H9 (cell line): ENCODE results near the gene C17orf114.

Experiments used
- DNase-seq: peaks from one replicate; pipeline ENCODE4 v3.0.0-alpha.2; 2017
- H2AFZ ChIP-seq: one replicate; pipeline ENCODE4 v1.6.1; 2013; ENCODE audit warnings: mild to moderate bottlenecking, low read length, control low read depth, moderate library complexity
- H2AK5ac ChIP-seq: 2 replicates; pipeline ENCODE4 v1.6.1; 2013; ENCODE audit warnings: low read length, control low read depth, mixed read lengths; ENCODE audit not compliant: insufficient read length
- H2BK120ac ChIP-seq: one replicate; pipeline ENCODE4 v1.6.1; 2013; ENCODE audit warnings: low read depth, mild to moderate bottlenecking, low read length, control low read depth, inconsistent platforms; ENCODE audit not compliant: poor library complexity, severe bottlenecking
- H2BK12ac ChIP-seq: 2 replicates; pipeline ENCODE4 v1.6.1; 2013; ENCODE audit warnings: low read length, control low read depth, mixed read lengths, low read depth; ENCODE audit not compliant: insufficient read length
- H2BK15ac ChIP-seq: 2 replicates; pipeline ENCODE4 v1.6.1; 2013; ENCODE audit warnings: low read depth, low read length, control low read depth
- H2BK20ac ChIP-seq: one replicate; pipeline ENCODE4 v1.6.1; 2013; ENCODE audit warnings: low read depth, mild to moderate bottlenecking, low read length, control low read depth, inconsistent platforms; ENCODE audit not compliant: poor library complexity, severe bottlenecking
- H2BK5ac ChIP-seq: 2 replicates; pipeline ENCODE4 v1.6.1; 2013; ENCODE audit warnings: low read length, control low read depth, mixed read lengths; ENCODE audit not compliant: insufficient read length
- H3K14ac ChIP-seq: 2 replicates; pipeline ENCODE4 v1.6.1; 2013; ENCODE audit warnings: low read length, control low read depth; ENCODE audit not compliant: insufficient read depth
- H3K18ac ChIP-seq: 2 replicates; pipeline ENCODE4 v1.6.1; 2013; ENCODE audit warnings: low read depth, mild to moderate bottlenecking, mixed read lengths, low read length, control low read depth; ENCODE audit not compliant: insufficient read length
- H3K23ac ChIP-seq: 2 replicates; pipeline ENCODE4 v1.6.1; 2013; ENCODE audit warnings: low read length, control low read depth, mixed read lengths, low read depth; ENCODE audit not compliant: insufficient read length
- H3K23me2 ChIP-seq: 2 replicates; pipeline ENCODE4 v1.6.1; 2013; ENCODE audit warnings: low read depth, mild to moderate bottlenecking, mixed read lengths, low read length, control low read depth; ENCODE audit not compliant: insufficient read length, poor library complexity, severe bottlenecking
- H3K27ac ChIP-seq: 2 replicates; pipeline ENCODE4 v1.5.1; 2013; ENCODE audit warnings: low read length, control low read depth, mixed read lengths, low read depth; ENCODE audit not compliant: insufficient read length
- H3K27me3 ChIP-seq: 2 replicates; pipeline ENCODE4 v1.6.1; 2013; ENCODE audit warnings: low read length, control low read depth, inconsistent platforms; ENCODE audit not compliant: insufficient read depth
- H3K4ac ChIP-seq: 2 replicates; pipeline ENCODE4 v1.6.1; 2013; ENCODE audit warnings: low read depth, mild to moderate bottlenecking, control low read depth, inconsistent platforms, low read length, moderate library complexity
- H3K4me1 ChIP-seq: 2 replicates; pipeline ENCODE4 v1.6.1; 2013; ENCODE audit warnings: low read length, control low read depth, inconsistent platforms; ENCODE audit not compliant: insufficient read depth
- H3K4me2 ChIP-seq: 2 replicates; pipeline ENCODE4 v1.6.1; 2013; ENCODE audit warnings: low read length, control low read depth, mixed read lengths; ENCODE audit not compliant: insufficient read length, insufficient read depth
- H3K56ac ChIP-seq: 2 replicates; pipeline ENCODE4 v1.6.1; 2013; ENCODE audit warnings: low read depth, mild to moderate bottlenecking, mixed read lengths, low read length, control low read depth; ENCODE audit not compliant: insufficient read length
- H3K79me1 ChIP-seq: 2 replicates; pipeline ENCODE4 v1.6.1; 2013; ENCODE audit warnings: low read depth, mild to moderate bottlenecking, moderate library complexity, low read length, control low read depth, inconsistent platforms; ENCODE audit not compliant: insufficient read depth, poor library complexity, severe bottlenecking
- H3K79me2 ChIP-seq: 2 replicates; pipeline ENCODE4 v1.6.1; 2013; ENCODE audit warnings: low read length, control low read depth, inconsistent platforms; ENCODE audit not compliant: insufficient read depth
- H3K9ac ChIP-seq: 2 replicates; pipeline ENCODE4 v1.6.1; 2013; ENCODE audit warnings: low read length, control low read depth, mixed read lengths; ENCODE audit not compliant: insufficient read length; ENCODE audit errors: extremely low read depth
- H3K9me3 ChIP-seq: one replicate; pipeline ENCODE4 v1.6.1; 2013; ENCODE audit warnings: low read depth, low read length, inconsistent platforms; ENCODE audit not compliant: control insufficient read depth
- H3T11ph ChIP-seq: one replicate; pipeline ENCODE4 v1.6.1; 2013; ENCODE audit warnings: mild to moderate bottlenecking, low read length, control low read depth, inconsistent platforms
- H4K20me1 ChIP-seq: one replicate; pipeline ENCODE4 v1.6.1; 2013; ENCODE audit not compliant: control insufficient read depth, insufficient read length, insufficient read depth
- H4K5ac ChIP-seq: 2 replicates; pipeline ENCODE4 v1.6.1; 2013; ENCODE audit warnings: low read depth, mild to moderate bottlenecking, mixed read lengths, low read length, control low read depth; ENCODE audit not compliant: insufficient read length
- H4K8ac ChIP-seq: replicated peaks from 2 replicates; pipeline ENCODE4 v1.6.1; 2013; ENCODE audit warnings: low read length, control low read depth, mixed read lengths, low read depth; ENCODE audit not compliant: insufficient read length
- H4K91ac ChIP-seq: 2 replicates; pipeline ENCODE4 v1.6.1; 2013; ENCODE audit warnings: low read depth, mild to moderate bottlenecking, moderate library complexity, mixed read lengths, low read length, control low read depth; ENCODE audit not compliant: insufficient read length
- H3K27ac Mint-ChIP-seq, 3 experiments: 2 replicates in 2 of 3; 3 replicates in 1 of 3; pipeline ENCODE4 v1.8.0; 2020 to 2021; ENCODE audit warnings: mixed read lengths in 3 of 3, mild to moderate bottlenecking in 1 of 3, moderate library complexity in 1 of 3
- H3K27me3 Mint-ChIP-seq: 2 replicates; pipeline ENCODE4 v1.8.0; 2021; ENCODE audit warnings: low read depth, mild to moderate bottlenecking, moderate library complexity, mixed read lengths
- H3K36me3 Mint-ChIP-seq, 3 experiments: 2 replicates in 2 of 3; 3 replicates in 1 of 3; pipeline ENCODE4 v1.8.0; 2020 to 2021; ENCODE audit warnings: low read depth in 3 of 3, mixed read lengths in 3 of 3; ENCODE audit not compliant: insufficient read depth in 1 of 3
- H3K4me1 Mint-ChIP-seq, 2 experiments: 2 replicates each; pipeline ENCODE4 v1.8.0; 2020; ENCODE audit warnings: mixed read lengths in 2 of 2
- H3K4me3 Mint-ChIP-seq, 2 experiments: 2 replicates in 1 of 2; 3 replicates in 1 of 2; pipeline ENCODE4 v1.8.0; 2020 to 2021; ENCODE audit warnings: mild to moderate bottlenecking in 2 of 2, mixed read lengths in 2 of 2, moderate library complexity in 1 of 2
- H3K9me3 Mint-ChIP-seq, 2 experiments: 2 replicates in 1 of 2; 3 replicates in 1 of 2; pipeline ENCODE4 v1.8.0; 2020; ENCODE audit warnings: mild to moderate bottlenecking in 2 of 2, mixed read lengths in 2 of 2, moderate library complexity in 1 of 2
- CTCF ChIP-seq: fragments of 200-600 bp; sonication (generic); conservative IDR thresholded peaks from 3 replicates; pipeline ENCODE4 v1.8.0; 2021; ENCODE audit warnings: antibody characterized with exemption, mild to moderate bottlenecking
- WGBS: extraction: QIAGEN DNeasy Blood & Tissue Kit; methylation state at CpG from one replicate; pipeline ENCODE4 v1.1.7; 2013; ENCODE audit warnings: missing lambda C conversion rate, low lambda C conversion rate, mixed read lengths; ENCODE audit not compliant: insufficient read length; ENCODE audit errors: extremely low coverage; 5-methylcytosine and 5-hydroxymethylcytosine counted together

The C17orf114 gene

GRCh38 chr17:4812690-4813089 lies 10.6 kb upstream of the C17orf114 start:
- Mint-ChIP-seq H3K9me3 (peaks cover 2% of the 10 kb centered on the region in 2 experiments; a peak in 4 of 5 replicates), H3K27ac (no peak overlapping the region; a peak in 1 of 7 replicates), H3K4me3 (no peak overlapping the region; a peak in 1 of 5 replicates), H3K36me3 (peaks cover 25 to 66% (median 55%) of the 10 kb centered on the region in 3 experiments), H3K4me1 (peaks cover 7 to 8% of the 10 kb centered on the region in 2 experiments), H3K27me3 (no peaks in the 10 kb centered on the region)
- DNase-seq: no peak
- Histone ChIP-seq H3K27me3 (no peaks in the 10 kb centered on the region), H4K8ac (no peak overlapping the region), H3K79me1 (no peaks in the 10 kb centered on the region), H3T11ph (no peak overlapping the region), H2AFZ (no peak overlapping the region), H2AK5ac (no peak overlapping the region), H3K4me2 (no peak overlapping the region), H3K14ac (no peak overlapping the region), H3K9me3 (no peaks in the 10 kb centered on the region), H3K18ac (no peak overlapping the region), H3K79me2 (no peaks in the 10 kb centered on the region), H2BK12ac (no peak overlapping the region), H4K20me1 (no peaks in the 10 kb centered on the region), H3K23me2 (peaks cover 2% of the 10 kb centered on the region), H2BK15ac (no peak overlapping the region), H3K27ac (no peak overlapping the region), H3K56ac (no peak overlapping the region), H3K4me1 (no peaks in the 10 kb centered on the region), H2BK5ac (no peak overlapping the region), H3K9ac (no peak overlapping the region), H3K23ac (no peak overlapping the region), H4K5ac (no peak overlapping the region), H2BK120ac (no peak overlapping the region), H3K4ac (no peak overlapping the region), H2BK20ac (no peak overlapping the region), H4K91ac (no peak overlapping the region)
- WGBS: no CpG with 5 or more reads among the region's 7 CpGs
- TF ChIP-seq CTCF: no peak
